Panc1 (cell line): ENCODE measurements around the gene IGSF21. TPM values are rescaled to one million over a fixed set of nuclear protein-coding genes. Genes with fewer than 3 reads are reported as not detected.

Experiments used
- ATAC-seq: fragments of 200-7000 bp; cut with Tn5 transposase; 2 replicates; pipeline ENCODE4 v1.9.1; 2020; ENCODE audit warnings: mild to moderate bottlenecking, moderate library complexity
- BruUV-seq: library from RNA; stranded (reverse); fragments of 400-500 nt; replicated peaks from 2 replicates; lab custom pipeline; 2021; lab: Mats Ljungman, UMichigan
- CTCF ChIA-PET: fragments of 300-600 bp; sonication (Branson Sonifier 250); formaldehyde crosslinking; loops from one replicate; lab custom pipeline; 2022; ENCODE audit warnings: antibody characterized with exemption; lab: Charles Lee
- POLR2A ChIA-PET: fragments of 300-600 bp; sonication (Branson Sonifier 250); formaldehyde crosslinking; loops from one replicate; lab custom pipeline; 2022; ENCODE audit warnings: antibody characterized with exemption; lab: Charles Lee
- DNase-seq: peaks from one replicate; pipeline ENCODE4 v3.0.0-alpha.2; 2010; ENCODE audit warnings: low read depth, low spot score
- H3K27ac ChIP-seq: 2 replicates; pipeline ENCODE4 v1.5.1; 2011; ENCODE audit warnings: mild to moderate bottlenecking, low read length, inconsistent platforms
- H3K27me3 ChIP-seq: fragments of 200-500 bp; sonication (Bioruptor generic); 2 replicates; pipeline ENCODE4 v1.6.0; 2014; ENCODE audit warnings: low read length, inconsistent platforms; ENCODE audit not compliant: control insufficient read depth, insufficient read depth
- H3K36me3 ChIP-seq: fragments of 200-500 bp; sonication (Bioruptor generic); 2 replicates; pipeline ENCODE4 v1.5.1; 2014; ENCODE audit warnings: inconsistent platforms, mild to moderate bottlenecking, low read length, moderate library complexity; ENCODE audit not compliant: control insufficient read depth, insufficient read depth
- H3K4me1 ChIP-seq: 2 replicates; pipeline ENCODE4 v1.5.1; 2011; ENCODE audit warnings: inconsistent platforms, mild to moderate bottlenecking, low read length, moderate library complexity; ENCODE audit not compliant: control insufficient read depth, insufficient read depth
- H3K4me3 ChIP-seq, 2 experiments: 2 replicates each; pipeline ENCODE4 v1.5.1; 2011 to 2012; ENCODE audit warnings: low read depth in 2 of 2, low read length in 2 of 2, mild to moderate bottlenecking in 2 of 2, inconsistent platforms in 1 of 2, moderate library complexity in 1 of 2
- H3K9me3 ChIP-seq: fragments of 200-500 bp; sonication (Bioruptor generic); 2 replicates; pipeline ENCODE4 v1.5.1; 2014; ENCODE audit warnings: low read depth, mild to moderate bottlenecking, inconsistent platforms, low read length, moderate library complexity; ENCODE audit not compliant: control insufficient read depth, insufficient read depth
- POLR2AphosphoS5 ChIP-seq: IDR thresholded peaks from 2 replicates; pipeline ENCODE4 v1.6.1; 2012; ENCODE audit warnings: mild to moderate bottlenecking, low read depth, low read length, moderate library complexity
- SIN3A ChIP-seq: IDR thresholded peaks from 2 replicates; pipeline ENCODE4 v1.6.1; 2012; ENCODE audit warnings: low read depth, mild to moderate bottlenecking, low read length, moderate library complexity, borderline replicate concordance; ENCODE audit not compliant: insufficient read depth
- TCF7L2 ChIP-seq: IDR thresholded peaks from 2 replicates; pipeline ENCODE4 v1.6.1; 2011; ENCODE audit warnings: mild to moderate bottlenecking, low read depth, low read length, inconsistent platforms
- in situ Hi-C: cut with HindIII; loops from 2 replicates; pipeline ENCODE4 v1.10.0; 2016; ENCODE audit warnings: low sequenced_read_pairs, low pct_unique_long_range_greater_than_20kb
- intact Hi-C: fragments of 100-400 bp; cut with micrococcal nuclease; formaldehyde crosslinking; loops from one replicate; pipeline ENCODE4 v1.10.0; 2022; ENCODE audit not compliant: unreplicated experiment
- total RNA-seq: library from RNA; stranded (reverse); gene quantifications from one replicate; pipeline ENCODE4 v1.2.1, GENCODE V29; 2021; ENCODE audit not compliant: unreplicated experiment
- TF ChIP-seq, protein P1 (sequence below), 2 experiments: IDR thresholded peaks; 2 replicates each; pipeline ENCODE4 v1.6.1; 2011 to 2012; ENCODE audit warnings: low read depth in 2 of 2, control low read depth in 1 of 2, low read length in 1 of 2, mild to moderate bottlenecking in 1 of 2, moderate library complexity in 1 of 2; ENCODE audit not compliant: insufficient read depth in 1 of 2
- TF ChIP-seq, protein P2 (sequence below): fragments of 450-650 bp; IDR thresholded peaks from 2 replicates; pipeline ENCODE4 v1.5.1; 2017; ENCODE audit warnings: mild to moderate bottlenecking

IGSF21 gene
- total RNA-seq, 1 experiment from 2014 or later, result not detected

- ChIA-PET CTCF (interaction anchor here (0.6 kb wide), 1 partner anchor 160 kb away, joined by 3 read pairs; no protein-coding TSS in a partner anchor), POLR2A (interaction anchor here (0.6 kb wide), 2 partner anchors 31 to 271 kb away, joined by 4 to 5 read pairs; no protein-coding TSS in a partner anchor)
- Histone ChIP-seq H3K27me3 (peaks cover 38% of the 10 kb centered on the region), H3K27ac (no peak overlapping the region), H3K4me3 (no peak overlapping the region), H3K36me3 (no peaks in the 10 kb centered on the region), H3K4me1 (no peaks in the 10 kb centered on the region), H3K9me3 (no peaks in the 10 kb centered on the region)
- DNase-seq (no peak), ATAC-seq (no peak)
- TF ChIP-seq SIN3A (no peak), POLR2AphosphoS5 (no peak), TCF7L2 (no peak)
- TF ChIP-seq, protein P1, sequence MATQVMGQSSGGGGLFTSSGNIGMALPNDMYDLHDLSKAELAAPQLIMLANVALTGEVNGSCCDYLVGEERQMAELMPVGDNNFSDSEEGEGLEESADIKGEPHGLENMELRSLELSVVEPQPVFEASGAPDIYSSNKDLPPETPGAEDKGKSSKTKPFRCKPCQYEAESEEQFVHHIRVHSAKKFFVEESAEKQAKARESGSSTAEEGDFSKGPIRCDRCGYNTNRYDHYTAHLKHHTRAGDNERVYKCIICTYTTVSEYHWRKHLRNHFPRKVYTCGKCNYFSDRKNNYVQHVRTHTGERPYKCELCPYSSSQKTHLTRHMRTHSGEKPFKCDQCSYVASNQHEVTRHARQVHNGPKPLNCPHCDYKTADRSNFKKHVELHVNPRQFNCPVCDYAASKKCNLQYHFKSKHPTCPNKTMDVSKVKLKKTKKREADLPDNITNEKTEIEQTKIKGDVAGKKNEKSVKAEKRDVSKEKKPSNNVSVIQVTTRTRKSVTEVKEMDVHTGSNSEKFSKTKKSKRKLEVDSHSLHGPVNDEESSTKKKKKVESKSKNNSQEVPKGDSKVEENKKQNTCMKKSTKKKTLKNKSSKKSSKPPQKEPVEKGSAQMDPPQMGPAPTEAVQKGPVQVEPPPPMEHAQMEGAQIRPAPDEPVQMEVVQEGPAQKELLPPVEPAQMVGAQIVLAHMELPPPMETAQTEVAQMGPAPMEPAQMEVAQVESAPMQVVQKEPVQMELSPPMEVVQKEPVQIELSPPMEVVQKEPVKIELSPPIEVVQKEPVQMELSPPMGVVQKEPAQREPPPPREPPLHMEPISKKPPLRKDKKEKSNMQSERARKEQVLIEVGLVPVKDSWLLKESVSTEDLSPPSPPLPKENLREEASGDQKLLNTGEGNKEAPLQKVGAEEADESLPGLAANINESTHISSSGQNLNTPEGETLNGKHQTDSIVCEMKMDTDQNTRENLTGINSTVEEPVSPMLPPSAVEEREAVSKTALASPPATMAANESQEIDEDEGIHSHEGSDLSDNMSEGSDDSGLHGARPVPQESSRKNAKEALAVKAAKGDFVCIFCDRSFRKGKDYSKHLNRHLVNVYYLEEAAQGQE (IDR thresholded peaks at IDR 0.05; ENCODE audit: insufficient read depth in 1 of 2, low read depth in 2 of 2, low read length in 1 of 2), result no peak
- TF ChIP-seq, protein P2, sequence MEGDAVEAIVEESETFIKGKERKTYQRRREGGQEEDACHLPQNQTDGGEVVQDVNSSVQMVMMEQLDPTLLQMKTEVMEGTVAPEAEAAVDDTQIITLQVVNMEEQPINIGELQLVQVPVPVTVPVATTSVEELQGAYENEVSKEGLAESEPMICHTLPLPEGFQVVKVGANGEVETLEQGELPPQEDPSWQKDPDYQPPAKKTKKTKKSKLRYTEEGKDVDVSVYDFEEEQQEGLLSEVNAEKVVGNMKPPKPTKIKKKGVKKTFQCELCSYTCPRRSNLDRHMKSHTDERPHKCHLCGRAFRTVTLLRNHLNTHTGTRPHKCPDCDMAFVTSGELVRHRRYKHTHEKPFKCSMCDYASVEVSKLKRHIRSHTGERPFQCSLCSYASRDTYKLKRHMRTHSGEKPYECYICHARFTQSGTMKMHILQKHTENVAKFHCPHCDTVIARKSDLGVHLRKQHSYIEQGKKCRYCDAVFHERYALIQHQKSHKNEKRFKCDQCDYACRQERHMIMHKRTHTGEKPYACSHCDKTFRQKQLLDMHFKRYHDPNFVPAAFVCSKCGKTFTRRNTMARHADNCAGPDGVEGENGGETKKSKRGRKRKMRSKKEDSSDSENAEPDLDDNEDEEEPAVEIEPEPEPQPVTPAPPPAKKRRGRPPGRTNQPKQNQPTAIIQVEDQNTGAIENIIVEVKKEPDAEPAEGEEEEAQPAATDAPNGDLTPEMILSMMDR, result no peak
- intact Hi-C loops (no loop called here), in situ Hi-C loops (no loop called here)
- BruUV-seq, result no TSS peak
Measured at GRCh38 chr1:18199462-18199861, 91.9 kb downstream of the IGSF21 start.

DNA sequence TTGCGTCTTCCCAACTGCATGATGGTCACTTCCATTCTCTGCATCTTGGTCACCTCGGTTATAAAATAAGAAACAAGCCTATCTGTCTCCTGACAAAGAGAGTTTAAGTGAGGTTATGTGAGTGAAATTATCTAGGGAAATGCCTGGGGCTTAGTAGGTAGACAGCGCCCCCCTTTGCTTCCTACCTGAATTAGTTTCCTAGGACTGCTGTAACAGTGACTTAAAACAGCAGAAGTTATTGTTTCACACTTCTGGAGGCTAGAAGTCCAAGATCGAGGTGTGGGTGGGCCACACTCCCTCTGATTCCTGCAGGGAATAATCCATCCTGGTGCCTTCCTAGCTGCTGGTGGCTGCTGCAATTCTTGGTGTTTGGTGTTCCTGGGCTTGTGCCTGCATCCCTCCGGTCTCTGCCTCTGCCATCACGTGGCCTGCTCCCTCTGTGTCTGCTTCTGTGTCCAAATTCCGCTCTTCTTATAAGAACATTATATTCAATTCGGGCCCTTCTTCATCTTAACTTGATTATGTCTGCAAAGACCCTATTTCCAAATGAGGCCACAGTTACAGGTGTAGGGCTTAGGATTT, 92.6 kb downstream of the IGSF21 start:
- Histone ChIP-seq H3K4me3 (no peak overlapping the region), H3K27ac (no peak overlapping the region), H3K36me3 (no peaks in the 10 kb centered on the region), H3K27me3 (peaks cover 35% of the 10 kb centered on the region), H3K9me3 (no peaks in the 10 kb centered on the region), H3K4me1 (no peaks in the 10 kb centered on the region)
- ATAC-seq (no peak), DNase-seq (no peak)
- CTCF ChIA-PET, result interaction anchor here (0.6 kb wide), 2 partner anchors 160 to 582 kb away, joined by 3 to 4 read pairs; no protein-coding TSS in a partner anchor
- intact Hi-C loops (no loop called here), in situ Hi-C loops (no loop called here)
- POLR2A ChIA-PET, result interaction anchor here (0.6 kb wide), 1 partner anchor 32 kb away, joined by 5 read pairs; no protein-coding TSS in a partner anchor
- TF ChIP-seq, protein P1 (IDR thresholded peaks at IDR 0.05; ENCODE audit: insufficient read depth in 1 of 2, low read depth in 2 of 2, low read length in 1 of 2), result no peak
- TF ChIP-seq POLR2AphosphoS5 (no peak), SIN3A (no peak), TCF7L2 (no peak)
- TF ChIP-seq, protein P2, result no peak
- BruUV-seq, result no TSS peak
